ENCODE results near the gene SMIM32.

The SMIM32 gene

DNA sequence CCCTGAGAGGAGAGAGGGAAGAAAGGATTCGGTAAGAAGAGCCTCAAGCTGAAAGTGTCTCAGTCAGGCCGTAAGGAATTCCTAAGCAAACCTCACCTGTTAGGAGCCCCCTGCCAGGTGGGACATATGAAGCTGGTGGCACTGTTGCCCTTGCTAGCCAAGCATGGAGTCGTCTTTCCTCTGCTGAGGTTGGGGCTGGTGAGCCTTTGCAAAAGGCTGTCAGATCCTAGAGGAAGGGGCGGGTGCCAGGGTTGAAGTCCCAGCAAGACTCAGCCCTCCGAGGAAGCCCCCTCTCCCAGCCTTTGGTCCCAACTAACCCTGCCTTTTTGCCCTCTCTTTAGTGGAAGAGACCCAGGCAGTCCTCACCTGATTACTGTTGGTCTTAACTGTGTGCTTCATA is 5.5 kb upstream of the SMIM32 start:
- Histone ChIP-seq H3K4me3 (ENCODE audit: low read length) (no peak overlapping the region), H3K4me2 (ENCODE audit: low read depth, low read length) (no peak overlapping the region), H3K9me3 (replicated peaks; ENCODE audit: insufficient read depth, low read length) (no peaks in the 10 kb centered on the region), H3K4me1 (ENCODE audit: low read length) (no peaks in the 10 kb centered on the region), H3K36me3 (replicated peaks; ENCODE audit: insufficient read depth, low read length) (no peaks in the 10 kb centered on the region), H3K9ac (ENCODE audit: low read length) (no peak overlapping the region), H3K27me3 (replicated peaks; ENCODE audit: insufficient read depth, low read length) (no peaks in the 10 kb centered on the region), H3F3A (ENCODE audit: insufficient read depth, low read length) (no peaks in the 10 kb centered on the region), H3K27ac (ENCODE audit: low read length) (no peak overlapping the region), H3K9me2 (replicated peaks; ENCODE audit: insufficient read depth, low read length) (no peaks in the 10 kb centered on the region), H4K20me1 (ENCODE audit: insufficient read depth, low read length) (no peaks in the 10 kb centered on the region), H2AFZ (ENCODE audit: low read length) (no peak overlapping the region), H3K79me2 (ENCODE audit: low read length) (no peaks in the 10 kb centered on the region)
- TF ChIP-seq EZH2 (optimal IDR thresholded peaks at IDR 0.05; ENCODE audit: low read depth, low read length) = no peak
- TF ChIP-seq EZH2phosphoT487 (IDR thresholded peaks at IDR 0.05; ENCODE audit: low read length) = no peak
- TF ChIP-seq, protein P1, sequence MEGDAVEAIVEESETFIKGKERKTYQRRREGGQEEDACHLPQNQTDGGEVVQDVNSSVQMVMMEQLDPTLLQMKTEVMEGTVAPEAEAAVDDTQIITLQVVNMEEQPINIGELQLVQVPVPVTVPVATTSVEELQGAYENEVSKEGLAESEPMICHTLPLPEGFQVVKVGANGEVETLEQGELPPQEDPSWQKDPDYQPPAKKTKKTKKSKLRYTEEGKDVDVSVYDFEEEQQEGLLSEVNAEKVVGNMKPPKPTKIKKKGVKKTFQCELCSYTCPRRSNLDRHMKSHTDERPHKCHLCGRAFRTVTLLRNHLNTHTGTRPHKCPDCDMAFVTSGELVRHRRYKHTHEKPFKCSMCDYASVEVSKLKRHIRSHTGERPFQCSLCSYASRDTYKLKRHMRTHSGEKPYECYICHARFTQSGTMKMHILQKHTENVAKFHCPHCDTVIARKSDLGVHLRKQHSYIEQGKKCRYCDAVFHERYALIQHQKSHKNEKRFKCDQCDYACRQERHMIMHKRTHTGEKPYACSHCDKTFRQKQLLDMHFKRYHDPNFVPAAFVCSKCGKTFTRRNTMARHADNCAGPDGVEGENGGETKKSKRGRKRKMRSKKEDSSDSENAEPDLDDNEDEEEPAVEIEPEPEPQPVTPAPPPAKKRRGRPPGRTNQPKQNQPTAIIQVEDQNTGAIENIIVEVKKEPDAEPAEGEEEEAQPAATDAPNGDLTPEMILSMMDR (IDR thresholded peaks at IDR 0.05; ENCODE audit: low read length) = no peak
- DNase-seq = no peak

DNA sequence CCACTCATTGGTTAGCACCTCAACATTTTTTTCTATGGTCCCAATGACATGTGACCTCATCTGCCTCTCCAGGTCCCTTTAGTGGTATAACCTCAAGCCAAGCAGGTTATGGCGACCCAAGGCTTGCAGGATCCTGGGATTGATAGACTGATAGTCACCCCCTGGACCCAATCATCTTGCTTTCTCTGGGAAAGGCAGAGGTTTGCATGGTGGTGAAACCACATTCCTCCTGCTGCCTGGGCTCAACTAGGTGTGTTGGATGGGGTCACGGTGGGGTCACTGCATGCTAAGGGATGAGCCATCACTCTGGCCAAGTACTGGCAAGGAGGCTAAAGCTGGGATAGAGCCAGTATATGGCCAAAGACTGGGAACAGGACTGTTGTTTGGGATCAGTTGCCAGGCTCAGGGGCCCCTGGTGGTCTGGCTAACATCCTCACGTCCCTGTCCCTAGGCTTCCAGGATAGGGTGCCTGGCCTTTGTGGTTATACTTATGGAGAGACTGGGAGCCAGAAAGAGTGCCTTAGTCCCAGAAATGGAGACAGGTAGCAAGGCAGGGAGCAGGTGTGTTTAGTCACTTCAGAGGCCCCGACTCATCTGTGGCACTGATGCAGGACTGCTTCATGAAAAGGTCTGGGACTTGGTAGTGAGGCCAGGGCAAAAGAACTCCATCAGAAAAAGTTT is 4.6 kb upstream of the SMIM32 start:
- TF ChIP-seq, protein P1 (IDR thresholded peaks at IDR 0.05; ENCODE audit: low read length) = no peak
- TF ChIP-seq EZH2 (optimal IDR thresholded peaks at IDR 0.05; ENCODE audit: low read depth, low read length) = no peak
- TF ChIP-seq EZH2phosphoT487 (IDR thresholded peaks at IDR 0.05; ENCODE audit: low read length) = no peak
- no peak overlapping the region for H3K4me3 ChIP-seq (ENCODE audit: low read length)
- H3K9ac ChIP-seq (ENCODE audit: low read length) = no peak overlapping the region
- no peak for DNase-seq
- H3K27ac ChIP-seq (ENCODE audit: low read length) = no peak overlapping the region
- H4K20me1 ChIP-seq (ENCODE audit: insufficient read depth, low read length) = no peaks in the 10 kb centered on the region
- no peak overlapping the region for H2AFZ ChIP-seq (ENCODE audit: low read length)
- no peak overlapping the region for H3K4me2 ChIP-seq (ENCODE audit: low read depth, low read length)
- no peaks in the 10 kb centered on the region for H3F3A ChIP-seq (ENCODE audit: insufficient read depth, low read length)
- no peaks in the 10 kb centered on the region for H3K79me2 ChIP-seq (ENCODE audit: low read length)
- H3K27me3 ChIP-seq (replicated peaks; ENCODE audit: insufficient read depth, low read length) = no peaks in the 10 kb centered on the region
- H3K9me3 ChIP-seq (replicated peaks; ENCODE audit: insufficient read depth, low read length) = no peaks in the 10 kb centered on the region
- H3K36me3 ChIP-seq (replicated peaks; ENCODE audit: insufficient read depth, low read length) = no peaks in the 10 kb centered on the region
- no peaks in the 10 kb centered on the region for H3K4me1 ChIP-seq (ENCODE audit: low read length)
- H3K9me2 ChIP-seq (replicated peaks; ENCODE audit: insufficient read depth, low read length) = no peaks in the 10 kb centered on the region

DNA sequence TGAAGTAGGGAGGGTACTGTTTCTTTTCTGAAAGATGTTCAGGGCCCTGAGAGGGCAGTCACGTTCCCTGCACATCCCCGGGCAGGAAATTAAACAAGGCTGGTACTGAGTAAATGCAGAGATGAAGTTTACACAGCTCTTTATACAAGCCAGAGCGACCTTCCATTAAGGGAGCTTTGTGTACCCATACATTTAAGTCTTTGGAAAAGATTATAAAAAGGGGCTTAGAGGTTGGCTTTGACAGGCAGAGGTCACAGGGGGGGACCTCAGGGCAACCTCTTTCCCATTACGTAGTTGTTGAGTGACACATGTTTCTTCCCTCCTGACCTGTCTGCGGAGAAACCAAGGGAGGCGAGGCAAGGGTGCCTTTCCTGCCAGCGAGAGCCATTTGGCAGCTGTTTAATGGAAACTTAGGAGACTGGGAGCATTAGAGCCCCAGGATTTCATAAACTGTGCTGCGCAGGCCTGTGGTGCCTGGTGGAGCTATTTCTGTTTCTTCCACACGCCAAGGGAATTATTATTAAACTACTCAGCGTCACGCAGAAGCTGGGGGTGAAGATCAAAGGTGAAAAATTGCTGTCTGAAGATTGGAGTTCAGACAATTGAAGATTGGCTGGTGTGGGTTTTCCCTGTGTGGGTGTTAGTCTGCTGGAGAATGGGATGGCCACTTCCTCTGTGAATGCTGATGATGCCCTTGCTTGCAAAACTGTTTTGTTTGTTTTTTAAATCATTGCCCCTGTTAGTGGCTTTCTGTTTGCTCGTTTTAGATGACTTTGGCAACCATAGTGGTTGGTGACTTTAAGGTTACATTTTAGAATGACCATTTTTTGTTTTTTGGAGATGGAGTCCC is 3.2 kb upstream of the SMIM32 start:
- no peak overlapping the region for H3K9ac ChIP-seq (ENCODE audit: low read length)
- DNase-seq = no peak
- H3K36me3 ChIP-seq (replicated peaks; ENCODE audit: insufficient read depth, low read length) = no peaks in the 10 kb centered on the region
- no peaks in the 10 kb centered on the region for H3K9me2 ChIP-seq (replicated peaks; ENCODE audit: insufficient read depth, low read length)
- no peak overlapping the region for H3K4me2 ChIP-seq (ENCODE audit: low read depth, low read length)
- no peaks in the 10 kb centered on the region for H3K27me3 ChIP-seq (replicated peaks; ENCODE audit: insufficient read depth, low read length)
- no peak overlapping the region for H3K27ac ChIP-seq (ENCODE audit: low read length)
- no peaks in the 10 kb centered on the region for H3F3A ChIP-seq (ENCODE audit: insufficient read depth, low read length)
- H3K9me3 ChIP-seq (replicated peaks; ENCODE audit: insufficient read depth, low read length) = no peaks in the 10 kb centered on the region
- no peaks in the 10 kb centered on the region for H4K20me1 ChIP-seq (ENCODE audit: insufficient read depth, low read length)
- no peaks in the 10 kb centered on the region for H3K4me1 ChIP-seq (ENCODE audit: low read length)
- no peak overlapping the region for H3K4me3 ChIP-seq (ENCODE audit: low read length)
- H2AFZ ChIP-seq (ENCODE audit: low read length) = no peak overlapping the region
- no peaks in the 10 kb centered on the region for H3K79me2 ChIP-seq (ENCODE audit: low read length)
- no peak for TF ChIP-seq EZH2phosphoT487 (IDR thresholded peaks at IDR 0.05; ENCODE audit: low read length)
- TF ChIP-seq, protein P1 (IDR thresholded peaks at IDR 0.05; ENCODE audit: low read length) = no peak
- TF ChIP-seq EZH2 (optimal IDR thresholded peaks at IDR 0.05; ENCODE audit: low read depth, low read length) = no peak
